ENCODE data around the gene SF3B6. TPM values are rescaled to one million over a fixed set of nuclear protein-coding genes. Genes with fewer than 3 reads are reported as not detected.

Gene SF3B6
- polyA plus RNA-seq, 2 of the 4 experiments (the other 2 are of a cell fraction), result 244 to 315 TPM

- no peak for DNase-seq (ENCODE audit: low read depth in 1 of 2, low spot score in 1 of 2)
- FAIRE-seq, result no peak
- Histone ChIP-seq H3K4me1 (peaks cover 26% of the 10 kb centered on the region), H3K9me3 (no peaks in the 10 kb centered on the region), H3K27ac (no peak overlapping the region), H3K4me2 (no peak overlapping the region), H3K4me3 (no peak overlapping the region)
- WGBS (ENCODE audit: missing lambda C conversion rate), result 87% methylated on average over 1 of the region's 1 CpG
- no peak for TF ChIP-seq ESRRA (IDR thresholded peaks at IDR 0.05; ENCODE audit: borderline replicate concordance, low read length)
- no peak for TF ChIP-seq RNF2 (IDR thresholded peaks at IDR 0.05; ENCODE audit: borderline replicate concordance, low read depth)
- TF ChIP-seq MAX (IDR thresholded peaks at IDR 0.05), result no peak
- TF ChIP-seq NR3C1 (IDR thresholded peaks at IDR 0.05), result no peak
- no peak for TF ChIP-seq BCL3 (IDR thresholded peaks at IDR 0.05)
- no peak for TF ChIP-seq ATOH8 (CRISPR knock-in tag; IDR thresholded peaks at IDR 0.05; ENCODE audit: low read depth)
- no peak for TF ChIP-seq REST (IDR thresholded peaks at IDR 0.05)
- no peak for TF ChIP-seq MAZ (IDR thresholded peaks at IDR 0.05; ENCODE audit: borderline replicate concordance, low read depth, low read length)
- TF ChIP-seq JUNB (IDR thresholded peaks at IDR 0.05), result no peak
- ChIA-PET CTCF (interaction anchor here (1.5 to 5.9 kb wide), 3 partner anchors 21 to 159 kb away, joined by 3 to 90 read pairs (median 51); partner anchors contain the start of gene ATAD2B), POLR2A (no interaction called here)
- ATAC-seq, result no peak
Observed at GRCh38 chr2:24086241-24086640, 10.1 kb upstream of the SF3B6 start.

- FAIRE-seq (no peak), ATAC-seq (peak; percentile 1 to 4; a peak in 5 of 6 replicates), DNase-seq (ENCODE audit: low read depth in 1 of 2, low spot score in 1 of 2) (no peak)
- 0 out of 4 replicates have a peak, but pooled peaks of 1 of the 2 experiments have one; percentile 14 for TF ChIP-seq CEBPB (IDR thresholded peaks at IDR 0.05)
- TF ChIP-seq KDM1A (IDR thresholded peaks at IDR 0.05; ENCODE audit: low read depth), result no peak
- TF ChIP-seq MYC (IDR thresholded peaks at IDR 0.05; ENCODE audit: borderline replicate concordance, low read length), result no peak
- TF ChIP-seq POLR2AphosphoS2 (conservative IDR thresholded peaks at IDR 0.05; ENCODE audit: low read length), result no peak
- no peak for TF ChIP-seq USF2 (IDR thresholded peaks at IDR 0.05)
- no peak for TF ChIP-seq RAD21 (conservative IDR thresholded peaks at IDR 0.05 in 1 of 2, IDR thresholded peaks at IDR 0.05 in 1 of 2)
- no peak for TF ChIP-seq HMGXB4 (CRISPR knock-in tag; IDR thresholded peaks at IDR 0.05; ENCODE audit: borderline replicate concordance)
- TF ChIP-seq NPAS2 (CRISPR knock-in tag; IDR thresholded peaks at IDR 0.05; ENCODE audit: borderline replicate concordance), result no peak
- WGBS (ENCODE audit: missing lambda C conversion rate), result 33% methylated on average over 11 of the region's 11 CpGs
- Histone ChIP-seq H3K9me3 (no peaks in the 10 kb centered on the region), H3K4me2 (peak overlapping the region; percentile 95), H3K4me3 (peak overlapping the region; percentile 65), H3K27ac (peak overlapping the region; percentile 91 to 97), H3K4me1 (peaks cover 27% of the 10 kb centered on the region)
- POLR2A ChIA-PET, result interaction anchor here (0.6 to 5.0 kb wide), 7 partner anchors 9 to 287 kb away, joined by 3 to 99 read pairs (median 28); partner anchors contain the start of genes ATAD2B, FAM228B, PFN4 and SF3B6
- CTCF ChIA-PET, result interaction anchor here (0.6 to 5.9 kb wide), 43 partner anchors 9 to 1879 kb away, joined by 3 to 90 read pairs (median 7); partner anchors contain the start of genes ATAD2B, FAM228B, MFSD2B and PFN4
Observed at GRCh38 chr2:24085200-24085489, 9.0 kb upstream of the SF3B6 start.
